Neuronal stem cell (in vitro differentiated cells): ENCODE measurements around the gene GRIP1.

Experiments
- DNase-seq: peaks from one replicate; pipeline ENCODE4 v3.0.0-alpha.2; 2013; ENCODE audit warnings: low spot score
- H2AFZ ChIP-seq: one replicate; pipeline ENCODE4 v1.6.1; 2013; ENCODE audit warnings: mild to moderate bottlenecking, low read length, inconsistent platforms
- H2AK5ac ChIP-seq: 2 replicates; pipeline ENCODE4 v1.6.1; 2013; ENCODE audit warnings: low read depth, mild to moderate bottlenecking, inconsistent platforms, low read length, moderate library complexity, mixed read lengths
- H2BK120ac ChIP-seq: 2 replicates; pipeline ENCODE4 v1.6.1; 2013; ENCODE audit warnings: low read depth, mild to moderate bottlenecking, inconsistent platforms, low read length, moderate library complexity, mixed read lengths
- H2BK12ac ChIP-seq: one replicate; pipeline ENCODE4 v1.6.1; 2013; ENCODE audit warnings: low read length, inconsistent platforms
- H2BK15ac ChIP-seq: 2 replicates; pipeline ENCODE4 v1.6.1; 2013; ENCODE audit warnings: mild to moderate bottlenecking, low read length, inconsistent platforms, mixed read lengths
- H2BK5ac ChIP-seq: one replicate; pipeline ENCODE4 v1.6.1; 2013; ENCODE audit warnings: inconsistent platforms, mild to moderate bottlenecking, low read length, moderate library complexity
- H3K14ac ChIP-seq: one replicate; pipeline ENCODE4 v1.6.1; 2013; ENCODE audit warnings: low read length, inconsistent platforms
- H3K18ac ChIP-seq: 2 replicates; pipeline ENCODE4 v1.6.1; 2013; ENCODE audit warnings: low read length, inconsistent platforms
- H3K23ac ChIP-seq: 2 replicates; pipeline ENCODE4 v1.6.1; 2013; ENCODE audit warnings: low read depth, mild to moderate bottlenecking, mixed read lengths, low read length, inconsistent platforms; ENCODE audit not compliant: poor library complexity
- H3K27ac ChIP-seq: replicated peaks from 3 replicates; pipeline ENCODE4 v1.5.1; 2013; ENCODE audit warnings: low read length, inconsistent platforms
- H3K27me3 ChIP-seq, 3 experiments: 2 replicates each; pipeline ENCODE4 v1.6.1; 2013; ENCODE audit warnings: low read length in 3 of 3, mild to moderate bottlenecking in 2 of 3, inconsistent platforms in 1 of 3, low read depth in 1 of 3, mixed read lengths in 1 of 3, moderate library complexity in 1 of 3; ENCODE audit not compliant: control insufficient read depth in 3 of 3, insufficient read depth in 3 of 3
- H3K36me3 ChIP-seq, 2 donors: replicated peaks in 1 of 2; 2 replicates each; pipeline ENCODE4 v1.6.1; 2013; ENCODE audit warnings: low read length in 2 of 2; ENCODE audit not compliant: control insufficient read depth in 2 of 2, insufficient read depth in 2 of 2
- H3K4ac ChIP-seq: 2 replicates; pipeline ENCODE4 v1.6.1; 2013; ENCODE audit warnings: inconsistent platforms, mild to moderate bottlenecking, low read length, moderate library complexity
- H3K4me1 ChIP-seq, 2 donors: 1 replicate in 1 of 2; 2 replicates in 1 of 2; pipeline ENCODE4 v1.6.1; 2013; ENCODE audit warnings: low read length in 2 of 2, low read depth in 1 of 2; ENCODE audit not compliant: control insufficient read depth in 2 of 2, insufficient read depth in 1 of 2
- H3K4me2 ChIP-seq: one replicate; pipeline ENCODE4 v1.6.1; 2013; ENCODE audit warnings: mild to moderate bottlenecking, low read length, inconsistent platforms; ENCODE audit not compliant: insufficient read depth, poor library complexity, severe bottlenecking
- H3K4me3 ChIP-seq, 2 donors: 2 replicates each; pipeline ENCODE4 v1.5.1; 2013; ENCODE audit warnings: low read length in 2 of 2, mild to moderate bottlenecking in 2 of 2, inconsistent platforms in 1 of 2, moderate library complexity in 1 of 2
- H3K79me1 ChIP-seq: one replicate; pipeline ENCODE4 v1.6.1; 2013; ENCODE audit warnings: low read depth, mild to moderate bottlenecking, inconsistent platforms, low read length, moderate library complexity
- H3K9ac ChIP-seq: one replicate; pipeline ENCODE4 v1.6.1; 2013; ENCODE audit warnings: mild to moderate bottlenecking, low read depth, low read length, inconsistent platforms; ENCODE audit not compliant: poor library complexity
- H3K9me3 ChIP-seq, 2 donors: replicated peaks in 1 of 2; 2 replicates each; pipeline versions ENCODE3 to v1.6.1; 2013; ENCODE audit warnings: low read length in 2 of 2, mild to moderate bottlenecking in 2 of 2, inconsistent platforms in 1 of 2, low read depth in 1 of 2, mixed read lengths in 1 of 2, moderate library complexity in 1 of 2; ENCODE audit not compliant: control insufficient read depth in 2 of 2, insufficient read depth in 1 of 2
- H4K8ac ChIP-seq: one replicate; pipeline ENCODE4 v1.6.1; 2013; ENCODE audit warnings: low read depth, mild to moderate bottlenecking, inconsistent platforms, low read length, moderate library complexity
- H4K91ac ChIP-seq: one replicate; pipeline ENCODE4 v1.6.1; 2013; ENCODE audit warnings: low read length, low read depth, mild to moderate bottlenecking, inconsistent platforms; ENCODE audit not compliant: poor library complexity
- WGBS, 2 donors: extraction: QIAGEN DNeasy Blood & Tissue Kit; methylation state at CpG; one replicate each; pipeline ENCODE4 v1.1.7; 2013; ENCODE audit warnings: missing lambda C conversion rate in 2 of 2, mixed read lengths in 1 of 2; ENCODE audit not compliant: insufficient read length in 2 of 2, insufficient replicate concordance in 1 of 2; ENCODE audit errors: extremely low coverage in 2 of 2; 5-methylcytosine and 5-hydroxymethylcytosine counted together

GRIP1 gene

DNA sequence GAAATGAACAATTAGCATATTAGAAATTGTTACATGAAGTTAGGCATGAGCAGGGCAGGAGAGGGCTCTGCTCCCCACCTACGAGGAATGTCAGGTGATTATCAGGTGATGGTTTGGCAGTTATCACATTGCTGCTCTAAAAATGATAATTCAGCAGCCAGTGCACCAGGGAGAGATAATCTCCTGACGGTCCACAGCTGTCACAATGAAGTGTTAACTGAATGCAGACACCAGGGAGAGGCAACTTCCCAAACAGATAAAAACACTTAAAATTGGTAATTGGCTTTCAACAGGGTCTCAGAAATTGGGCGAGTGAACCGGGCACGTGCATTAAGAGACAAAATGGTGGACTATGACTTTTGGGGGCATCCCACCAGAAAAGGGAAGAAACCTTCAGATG lies 176.0 kb downstream of the GRIP1 start:
- WGBS, 2 donors, result no CpG with 5 or more reads among the region's 5 CpGs
- H2AFZ ChIP-seq, result no peak overlapping the region
- H4K8ac ChIP-seq, result no peak overlapping the region
- H2BK5ac ChIP-seq, result no peak overlapping the region
- no peaks in the 10 kb centered on the region for H3K36me3 ChIP-seq
- no peak overlapping the region for H3K14ac ChIP-seq
- no peaks in the 10 kb centered on the region for H3K79me1 ChIP-seq
- no peak overlapping the region for H2BK120ac ChIP-seq
- peaks cover 0 to 4% of the 10 kb centered on the region in 2 donors for H3K9me3 ChIP-seq
- no peak overlapping the region for H3K18ac ChIP-seq
- no peak overlapping the region for H2BK15ac ChIP-seq
- H3K23ac ChIP-seq, result no peak overlapping the region
- H3K4me1 ChIP-seq, result peaks cover 1 to 34% of the 10 kb centered on the region in 2 donors
- no peaks in the 10 kb centered on the region for H3K27me3 ChIP-seq
- H3K27ac ChIP-seq, result no peak overlapping the region
- no peak overlapping the region for H3K4me3 ChIP-seq
- H4K91ac ChIP-seq, result no peak overlapping the region
- no peak overlapping the region for H3K9ac ChIP-seq
- no peak overlapping the region for H3K4me2 ChIP-seq
- H2BK12ac ChIP-seq, result no peak overlapping the region
- no peak overlapping the region for H2AK5ac ChIP-seq
- no peak for DNase-seq
- H3K4ac ChIP-seq, result no peak overlapping the region

- Histone ChIP-seq H3K4me1 (peaks cover 5 to 34% of the 10 kb centered on the region in 2 donors), H3K4me3 (no peak overlapping the region), H3K4ac (no peak overlapping the region), H3K27me3 (no peaks in the 10 kb centered on the region), H3K23ac (no peak overlapping the region), H3K9ac (no peak overlapping the region), H2BK15ac (no peak overlapping the region), H2BK5ac (no peak overlapping the region), H4K91ac (no peak overlapping the region), H3K36me3 (no peaks in the 10 kb centered on the region), H2AFZ (no peak overlapping the region), H3K27ac (no peak overlapping the region), H2BK12ac (no peak overlapping the region), H3K18ac (no peak overlapping the region), H2BK120ac (no peak overlapping the region), H3K9me3 (no peaks in the 10 kb centered on the region), H2AK5ac (no peak overlapping the region), H3K4me2 (no peak overlapping the region), H3K79me1 (no peaks in the 10 kb centered on the region), H4K8ac (no peak overlapping the region), H3K14ac (no peak overlapping the region)
- no CpG with 5 or more reads among the region's 1 CpG for WGBS, 2 donors
- DNase-seq, result no peak
Measured at GRCh38 chr12:66500841-66501240, 178.0 kb downstream of the GRIP1 start.

DNA sequence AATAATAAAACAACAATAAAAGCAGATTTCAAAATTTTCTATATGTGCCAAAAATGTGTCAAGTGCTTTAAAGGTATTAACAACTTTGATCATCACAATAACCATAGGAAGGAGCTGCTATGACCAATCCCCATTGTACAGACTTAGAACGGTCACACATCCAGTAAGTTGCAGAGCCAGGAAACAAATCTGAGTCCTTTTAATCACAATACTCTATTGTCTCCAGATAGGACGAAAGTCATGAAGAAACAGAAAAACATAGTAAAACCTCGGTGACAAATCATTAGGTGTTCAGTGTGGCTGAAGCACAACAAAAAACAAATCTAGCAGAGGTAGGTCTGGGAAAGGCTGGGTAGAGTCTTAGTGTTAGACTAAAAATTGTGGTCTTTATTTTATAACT lies 178.8 kb downstream of the GRIP1 start:
- Histone ChIP-seq H3K27ac (no peak overlapping the region), H3K4ac (no peak overlapping the region), H2BK120ac (no peak overlapping the region), H4K8ac (no peak overlapping the region), H3K4me1 (peaks cover 5 to 34% of the 10 kb centered on the region in 2 donors), H3K4me3 (no peak overlapping the region), H3K27me3 (no peaks in the 10 kb centered on the region), H3K9ac (no peak overlapping the region), H3K4me2 (no peak overlapping the region), H2AK5ac (no peak overlapping the region), H3K23ac (no peak overlapping the region), H3K79me1 (no peaks in the 10 kb centered on the region), H4K91ac (no peak overlapping the region), H2BK5ac (no peak overlapping the region), H2AFZ (no peak overlapping the region), H2BK15ac (no peak overlapping the region), H3K36me3 (no peaks in the 10 kb centered on the region), H3K9me3 (no peaks in the 10 kb centered on the region), H2BK12ac (no peak overlapping the region), H3K14ac (no peak overlapping the region), H3K18ac (no peak overlapping the region)
- DNase-seq, result no peak
- WGBS, 2 donors, result no CpG with 5 or more reads among the region's 3 CpGs

DNA sequence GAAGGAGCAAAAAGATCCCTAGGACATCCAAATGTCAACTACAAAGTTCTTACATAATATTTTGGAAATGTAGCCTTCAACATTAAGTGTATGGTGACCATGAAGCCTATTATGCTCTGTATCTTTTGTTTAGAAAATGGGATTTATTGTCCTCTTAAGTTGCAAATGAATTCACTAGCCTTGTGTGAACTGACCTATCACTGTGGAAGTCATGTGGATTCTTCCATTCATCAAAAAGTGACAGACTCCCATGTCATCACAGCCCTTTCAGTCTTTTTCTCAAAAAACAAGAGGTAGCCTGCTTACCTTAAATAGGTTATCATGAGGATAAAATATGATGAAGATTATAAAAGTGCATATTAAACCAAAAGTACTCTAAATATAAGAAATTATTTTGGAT lies 179.9 kb downstream of the GRIP1 start:
- Histone ChIP-seq H4K91ac (no peak overlapping the region), H2BK12ac (no peak overlapping the region), H2BK120ac (no peak overlapping the region), H3K79me1 (no peaks in the 10 kb centered on the region), H3K23ac (no peak overlapping the region), H3K27me3 (no peaks in the 10 kb centered on the region), H3K4me2 (no peak overlapping the region), H3K18ac (no peak overlapping the region), H2BK5ac (no peak overlapping the region), H2AK5ac (no peak overlapping the region), H3K9ac (no peak overlapping the region), H2BK15ac (no peak overlapping the region), H3K4ac (no peak overlapping the region), H2AFZ (no peak overlapping the region), H3K27ac (no peak overlapping the region), H3K36me3 (no peaks in the 10 kb centered on the region), H3K4me3 (no peak overlapping the region), H3K4me1 (peaks cover 5 to 34% of the 10 kb centered on the region in 2 donors), H3K14ac (no peak overlapping the region), H3K9me3 (no peaks in the 10 kb centered on the region), H4K8ac (no peak overlapping the region)
- no peak for DNase-seq
